T-helper 22 cell (primary cell): Measurements from ENCODE around the gene SLC31A1.
"Not testable (repeated sequence)": the region's sequence is repeated elsewhere in the genome, so short reads cannot be mapped to it uniquely, and the experiment has no call there.

Experiments
- DNase-seq: peaks from one replicate; pipeline ENCODE4 v3.0.0-alpha.2; 2020; ENCODE audit warnings: low read depth

SLC31A1 gene

GRCh38 chr9:113220467-113221002, 809 bp upstream of the SLC31A1 start:
- DNase-seq: no peak

- DNase-seq: no peak
Measured at GRCh38 chr9:113221800-113222481, 597 bp downstream of the SLC31A1 start.

GRCh38 chr9:113222482-113222841, 1.1 kb downstream of the SLC31A1 start:
- no peak for DNase-seq

GRCh38 chr9:113223963-113224362, 2.6 kb downstream of the SLC31A1 start:
- no peak for DNase-seq

- DNase-seq: no peak
Measured at GRCh38 chr9:113227436-113227835, 6.1 kb downstream of the SLC31A1 start.

GRCh38 chr9:113228130-113228665, 6.9 kb downstream of the SLC31A1 start:
- DNase-seq: no peak

GRCh38 chr9:113231701-113232100, 10.4 kb downstream of the SLC31A1 start:
- no peak for DNase-seq

- DNase-seq: not testable (repeated sequence)
Measured at GRCh38 chr9:113235701-113236255, 14.4 kb downstream of the SLC31A1 start.

- DNase-seq: no peak
Measured at GRCh38 chr9:113237026-113237425, 15.7 kb downstream of the SLC31A1 start.

GRCh38 chr9:113238202-113238858, 17.0 kb downstream of the SLC31A1 start:
- no peak for DNase-seq

GRCh38 chr9:113238859-113239232, 17.5 kb downstream of the SLC31A1 start:
- no peak for DNase-seq

GRCh38 chr9:113241161-113241560, 19.8 kb downstream of the SLC31A1 start:
- DNase-seq: no peak

- DNase-seq: no peak
Measured at GRCh38 chr9:113244556-113244955, 23.2 kb downstream of the SLC31A1 start.

- DNase-seq: no peak
Measured at GRCh38 chr9:113245894-113246293, 24.6 kb downstream of the SLC31A1 start.

- no peak for DNase-seq
Measured at GRCh38 chr9:113246928-113247327, 25.6 kb downstream of the SLC31A1 start.

- DNase-seq: no peak
Measured at GRCh38 chr9:113247640-113248039, 26.3 kb downstream of the SLC31A1 start.

- DNase-seq: not testable (repeated sequence)
Measured at GRCh38 chr9:113249661-113250060, 28.3 kb downstream of the SLC31A1 start.

- no peak for DNase-seq
Measured at GRCh38 chr9:113250807-113251206, 29.5 kb downstream of the SLC31A1 start.

- DNase-seq: no peak
Measured at GRCh38 chr9:113254991-113255390, 33.6 kb downstream of the SLC31A1 start.

- no peak for DNase-seq
Measured at GRCh38 chr9:113255438-113255837, 34.1 kb downstream of the SLC31A1 start.

- DNase-seq: no peak
Measured at GRCh38 chr9:113257863-113258262, 36.5 kb downstream of the SLC31A1 start.

GRCh38 chr9:113258282-113258681, 36.9 kb downstream of the SLC31A1 start:
- DNase-seq: no peak
